K562 (cell line): ENCODE results near the gene HEG1. TPM values are rescaled to one million over a fixed set of nuclear protein-coding genes. Genes with fewer than 3 reads are reported as not detected.

ENCODE experiments used
- ATF3 ChIP-seq, 2 experiments: fragments of 450-650 bp in 1 of 2; sonication (generic) in 1 of 2; formaldehyde crosslinking in 1 of 2; IDR thresholded peaks in 1 of 2; conservative IDR thresholded peaks in 1 of 2; 2 replicates each; pipeline versions ENCODE4 v1.6.1 to v1.8.1; 2016 to 2023; ENCODE audit warnings: mild to moderate bottlenecking in 2 of 2, moderate library complexity in 2 of 2, inconsistent platforms in 1 of 2, missing genetic modification reagents in 1 of 2
- BDP1 ChIP-seq: IDR thresholded peaks from 3 replicates; pipeline ENCODE4 v1.6.1; 2011; ENCODE audit not compliant: insufficient read length, insufficient read depth
- CBFA2T3 ChIP-seq: fragments of 450-650 bp; IDR thresholded peaks from 2 replicates; pipeline ENCODE4 v1.6.1; 2017
- CHCHD3 ChIP-seq: fragments of 250-450 bp; sonication (Bioruptor Pico); IDR thresholded peaks from 2 replicates; pipeline ENCODE4 v2.1.2; 2022; ENCODE audit warnings: mild to moderate bottlenecking
- DPF2 ChIP-seq: fragments of 450-650 bp; IDR thresholded peaks from 2 replicates; pipeline ENCODE4 v1.6.1; 2016
- E2F6 ChIP-seq, 2 experiments: IDR thresholded peaks; 2 replicates each; pipeline ENCODE4 v1.6.1; 2011; ENCODE audit warnings: borderline replicate concordance in 1 of 2, control low read depth in 1 of 2, low read depth in 1 of 2, low read length in 1 of 2, mild to moderate bottlenecking in 1 of 2, mixed read lengths in 1 of 2, moderate library complexity in 1 of 2; ENCODE audit not compliant: insufficient read depth in 1 of 2, insufficient read length in 1 of 2, poor library complexity in 1 of 2, severe bottlenecking in 1 of 2; ENCODE audit errors: extremely low read depth in 1 of 2
- FOXA3 ChIP-seq, 2 experiments: fragments of 450-650 bp in 1 of 2; sonication (generic) in 1 of 2; formaldehyde crosslinking; IDR thresholded peaks in 1 of 2; conservative IDR thresholded peaks in 1 of 2; 2 replicates each; pipeline versions ENCODE4 v1.4.0 to v1.8.0; 2020 to 2022; ENCODE audit warnings: mild to moderate bottlenecking in 2 of 2, missing genetic modification reagents in 1 of 2
- GABPB2 ChIP-seq: fragments of 250-450 bp; sonication (Bioruptor Pico); conservative IDR thresholded peaks from 2 replicates; pipeline ENCODE4 v1.5.1; 2021; ENCODE audit warnings: mild to moderate bottlenecking
- KLF1 ChIP-seq: fragments of 450-650 bp; IDR thresholded peaks from 2 replicates; pipeline ENCODE4 v1.6.1; 2016; ENCODE audit warnings: missing genetic modification characterization, missing compliant biosample characterization
- MECOM ChIP-seq: fragments of 250-450 bp; sonication (Bioruptor Pico); IDR thresholded peaks from 2 replicates; pipeline ENCODE4 v1.8.0; 2022; ENCODE audit warnings: inconsistent platforms
- MED1 ChIP-seq: sonication (generic); formaldehyde crosslinking; IDR thresholded peaks from 2 replicates; pipeline ENCODE4 v1.8.1; 2023; ENCODE audit warnings: missing genetic modification reagents, borderline replicate concordance
- MYBL2 ChIP-seq, 2 experiments: fragments of 450-650 bp in 1 of 2; sonication (generic) in 1 of 2; formaldehyde crosslinking in 1 of 2; IDR thresholded peaks; 2 replicates each; pipeline versions ENCODE4 v1.6.1 to v1.8.1; 2017 to 2022; ENCODE audit warnings: borderline replicate concordance in 1 of 2, inconsistent platforms in 1 of 2, low read depth in 1 of 2, mild to moderate bottlenecking in 1 of 2, missing genetic modification reagents in 1 of 2, moderate library complexity in 1 of 2
- NFATC3 ChIP-seq: fragments of 450-650 bp; IDR thresholded peaks from 2 replicates; pipeline ENCODE4 v1.6.1; 2017; ENCODE audit warnings: mild to moderate bottlenecking
- PTTG1 ChIP-seq: fragments of 450-650 bp; IDR thresholded peaks from 2 replicates; pipeline ENCODE4 v1.6.1; 2016; ENCODE audit warnings: low read depth, mild to moderate bottlenecking, missing genetic modification characterization, missing compliant biosample characterization
- USF2 ChIP-seq: sonication (generic); formaldehyde crosslinking; IDR thresholded peaks from 2 replicates; pipeline ENCODE4 v1.5.0; 2020; ENCODE audit warnings: missing genetic modification reagents
- ZNF561 ChIP-seq: fragments of 450-650 bp; formaldehyde crosslinking; conservative IDR thresholded peaks from 2 replicates; pipeline ENCODE4 v1.4.0; 2020; ENCODE audit warnings: mild to moderate bottlenecking, moderate library complexity
- polyA plus RNA-seq, 8 experiments: library from polyadenylated mRNA; depleted of rRNA in 4 of 8; stranded (reverse) in 5 of 8; unstranded in 3 of 8; fragments of >200 nt; fragmentation: Nextera tagmentation in 2 of 8; fragmentation: Illumina TruSeq in 1 of 8; extraction: Ambion mirVana in 2 of 8; extraction: Trizol in 1 of 8; gene quantifications; 2 replicates each; pipeline versions ENCODE4 v1.2.1 to v1.2.3, GENCODE V29; 2011 to 2014; ENCODE audit warnings: inconsistent platforms in 1 of 8, missing spikeins in 1 of 8
- total RNA-seq, 7 experiments: library from RNA; depleted of rRNA in 6 of 7; stranded (reverse); fragments of >200 nt in 6 of 7; fragmentation: Illumina TruSeq in 2 of 7; extraction: Trizol in 2 of 7; gene quantifications; 2 replicates each; pipeline versions ENCODE4 v1.2.1 to v1.2.3, GENCODE V29; 2011 to 2021; ENCODE audit warnings: low replicate concordance in 1 of 7
- TF ChIP-seq, protein P1 (sequence below), 2 experiments: IDR thresholded peaks; 2 replicates each; pipeline ENCODE4 v1.6.1; 2012; ENCODE audit warnings: improper control_type of control experiment in 2 of 2, low read depth in 2 of 2, low read length in 2 of 2, borderline replicate concordance in 1 of 2
- TF ChIP-seq, protein P2 (sequence below): fragments of 200-800 bp; sonication (Bioruptor generic); IDR thresholded peaks from 2 replicates; pipeline ENCODE4 v1.6.1; 2017; ENCODE audit warnings: missing genetic modification characterization, missing compliant biosample characterization

HEG1 gene
- total and polyA plus RNA-seq, 9 of the 15 experiments (the other 6 are each of a cell fraction or from before 2014, with no cell fraction given), result 0.24 TPM; not detected in 8

DNA sequence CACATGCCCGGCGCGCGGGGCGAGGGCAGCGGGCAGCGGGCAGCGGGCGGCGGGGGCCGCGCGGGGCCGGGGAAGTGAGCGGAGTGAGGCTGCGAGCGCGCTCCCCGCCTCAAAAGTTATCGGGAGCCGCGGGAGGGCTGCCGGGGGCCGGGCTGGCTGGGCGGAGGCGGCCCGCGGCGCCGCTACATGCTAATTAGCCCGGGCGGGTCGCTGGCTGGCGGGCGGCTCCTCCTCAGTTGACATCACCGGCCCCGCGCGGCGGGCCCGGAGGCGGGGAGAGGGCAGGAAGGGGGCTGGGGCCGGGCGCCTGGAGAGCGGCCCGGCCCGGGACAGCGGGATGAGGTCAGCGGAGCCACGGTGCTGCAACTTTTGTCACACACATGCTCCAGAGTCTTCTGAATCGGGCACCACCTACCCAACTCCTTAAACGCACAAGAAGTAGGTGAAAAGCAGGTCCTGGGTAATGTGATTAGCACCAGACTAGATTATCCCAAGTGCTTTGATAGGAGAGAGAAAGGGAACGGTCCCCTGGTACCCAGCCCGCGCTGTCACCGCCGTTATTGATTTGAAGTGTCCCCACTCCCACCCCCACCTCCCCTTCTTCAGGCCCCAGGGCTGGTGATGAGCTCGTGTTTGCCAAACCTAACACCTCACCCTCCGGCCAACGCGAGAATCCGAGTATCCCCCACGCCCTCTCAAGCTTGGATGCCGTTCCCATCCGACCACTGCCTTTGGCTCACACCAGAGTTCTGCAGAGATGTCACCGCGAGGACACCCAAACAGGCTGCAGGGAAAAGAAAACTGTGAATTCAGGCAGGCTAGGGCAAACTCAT, at the start of gene HEG1 (continued):
- TF ChIP-seq MYBL2 (IDR thresholded peaks at IDR 0.05; ENCODE audit: low read depth), result no peak
- no peak for TF ChIP-seq MYBL2 (CRISPR knock-in tag; IDR thresholded peaks at IDR 0.05; ENCODE audit: borderline replicate concordance)
- no peak for TF ChIP-seq CBFA2T3
- no peak for TF ChIP-seq MED1 (CRISPR knock-in tag)
- TF ChIP-seq KLF1, result no peak
- TF ChIP-seq, protein P1, sequence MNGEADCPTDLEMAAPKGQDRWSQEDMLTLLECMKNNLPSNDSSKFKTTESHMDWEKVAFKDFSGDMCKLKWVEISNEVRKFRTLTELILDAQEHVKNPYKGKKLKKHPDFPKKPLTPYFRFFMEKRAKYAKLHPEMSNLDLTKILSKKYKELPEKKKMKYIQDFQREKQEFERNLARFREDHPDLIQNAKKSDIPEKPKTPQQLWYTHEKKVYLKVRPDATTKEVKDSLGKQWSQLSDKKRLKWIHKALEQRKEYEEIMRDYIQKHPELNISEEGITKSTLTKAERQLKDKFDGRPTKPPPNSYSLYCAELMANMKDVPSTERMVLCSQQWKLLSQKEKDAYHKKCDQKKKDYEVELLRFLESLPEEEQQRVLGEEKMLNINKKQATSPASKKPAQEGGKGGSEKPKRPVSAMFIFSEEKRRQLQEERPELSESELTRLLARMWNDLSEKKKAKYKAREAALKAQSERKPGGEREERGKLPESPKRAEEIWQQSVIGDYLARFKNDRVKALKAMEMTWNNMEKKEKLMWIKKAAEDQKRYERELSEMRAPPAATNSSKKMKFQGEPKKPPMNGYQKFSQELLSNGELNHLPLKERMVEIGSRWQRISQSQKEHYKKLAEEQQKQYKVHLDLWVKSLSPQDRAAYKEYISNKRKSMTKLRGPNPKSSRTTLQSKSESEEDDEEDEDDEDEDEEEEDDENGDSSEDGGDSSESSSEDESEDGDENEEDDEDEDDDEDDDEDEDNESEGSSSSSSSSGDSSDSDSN (IDR thresholded peaks at IDR 0.05; ENCODE audit: borderline replicate concordance in 1 of 2, low read depth in 2 of 2, low read length in 2 of 2), result peak in 1 of 2 experiments; percentile 39; a peak in 1 of 4 replicates
- TF ChIP-seq BDP1, result no peak
- TF ChIP-seq E2F6 (IDR thresholded peaks at IDR 0.05; ENCODE audit: borderline replicate concordance in 1 of 2, extremely low read depth in 1 of 2, insufficient read depth in 1 of 2, insufficient read length in 1 of 2, low read depth in 1 of 2, low read length in 1 of 2, poor library complexity in 1 of 2, severe bottlenecking in 1 of 2), result peak in 1 of 2 experiments; percentile 7
- TF ChIP-seq MECOM (CRISPR knock-in tag), result no peak
- TF ChIP-seq ATF3 (IDR thresholded peaks at IDR 0.05), result peak; percentile 40; the same call in 1 of the 2 replicates
- no peak for TF ChIP-seq ATF3 (CRISPR knock-in tag; conservative IDR thresholded peaks at IDR 0.05)
- TF ChIP-seq CHCHD3 (CRISPR knock-in tag), result no peak
- TF ChIP-seq DPF2, result no peak
- no peak for TF ChIP-seq NFATC3
- TF ChIP-seq FOXA3 (CRISPR knock-in tag; conservative IDR thresholded peaks at IDR 0.05 in 1 of 2, IDR thresholded peaks at IDR 0.05 in 1 of 2), result no peak
- TF ChIP-seq, protein P2, sequence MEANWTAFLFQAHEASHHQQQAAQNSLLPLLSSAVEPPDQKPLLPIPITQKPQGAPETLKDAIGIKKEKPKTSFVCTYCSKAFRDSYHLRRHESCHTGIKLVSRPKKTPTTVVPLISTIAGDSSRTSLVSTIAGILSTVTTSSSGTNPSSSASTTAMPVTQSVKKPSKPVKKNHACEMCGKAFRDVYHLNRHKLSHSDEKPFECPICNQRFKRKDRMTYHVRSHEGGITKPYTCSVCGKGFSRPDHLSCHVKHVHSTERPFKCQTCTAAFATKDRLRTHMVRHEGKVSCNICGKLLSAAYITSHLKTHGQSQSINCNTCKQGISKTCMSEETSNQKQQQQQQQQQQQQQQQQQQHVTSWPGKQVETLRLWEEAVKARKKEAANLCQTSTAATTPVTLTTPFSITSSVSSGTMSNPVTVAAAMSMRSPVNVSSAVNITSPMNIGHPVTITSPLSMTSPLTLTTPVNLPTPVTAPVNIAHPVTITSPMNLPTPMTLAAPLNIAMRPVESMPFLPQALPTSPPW (CRISPR knock-in tag), result peak; percentile 30; the same call in 1 of the 2 replicates
- no peak for TF ChIP-seq ZNF561 (CRISPR knock-in tag)
- TF ChIP-seq GABPB2 (CRISPR knock-in tag), result no peak
- TF ChIP-seq USF2 (CRISPR knock-in tag), result no peak
- no peak for TF ChIP-seq PTTG1
